Measurements from ENCODE around the gene SPDL1. TPM values are rescaled to one million over a fixed set of nuclear protein-coding genes. Genes with fewer than 3 reads are reported as not detected.
"Not testable (repeated sequence)": the region's sequence is repeated elsewhere in the genome, so short reads cannot be mapped to it uniquely, and the experiment has no call there.

The SPDL1 gene
- total and polyA plus RNA-seq, 2 of the 8 experiments (the other 6 are each of a cell fraction or from before 2014, with no cell fraction given): 16.9 to 44.5 TPM

DNA sequence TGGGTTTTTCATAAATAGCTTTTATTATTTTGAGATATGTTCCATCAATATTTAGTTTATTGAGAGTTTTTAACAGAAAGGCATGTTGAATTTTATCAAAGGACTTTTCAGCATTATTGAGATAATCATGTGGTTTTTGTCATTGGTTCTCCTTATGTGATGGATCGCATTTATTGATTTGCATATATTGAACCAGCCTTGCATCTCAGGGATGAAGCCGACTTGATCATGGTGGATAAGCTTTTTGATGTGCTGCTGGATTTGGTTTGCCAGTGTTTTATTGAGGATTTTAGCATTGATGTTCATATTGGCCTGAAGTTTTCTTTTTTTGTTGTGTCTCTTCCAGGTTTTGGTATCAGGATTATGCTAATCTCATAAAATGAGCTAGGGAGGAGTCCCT, 40.7 kb downstream of the SPDL1 start:
- H3K79me1 ChIP-seq (ENCODE audit: low read depth, low read length); H2BK5ac ChIP-seq (ENCODE audit: low read depth, low read length); FAIRE-seq; DNase-seq (ENCODE audit: low read depth in 1 of 2, low spot score in 2 of 2); H3K4me3 ChIP-seq (ENCODE audit: extremely low read depth in 1 of 4, insufficient read depth in 2 of 4, low read depth in 3 of 4, low read length in 4 of 4); H4K8ac ChIP-seq (ENCODE audit: extremely low read depth, insufficient read depth, low read length); H4K5ac ChIP-seq (ENCODE audit: insufficient read length, low read depth, low read length); H2BK20ac ChIP-seq (ENCODE audit: low read length); H2BK12ac ChIP-seq (ENCODE audit: low read depth, low read length); H3K23me2 ChIP-seq (ENCODE audit: low read depth, low read length); H2AFZ ChIP-seq (ENCODE audit: low read length); H2BK120ac ChIP-seq (replicated peaks; ENCODE audit: low read depth, low read length); H3K56ac ChIP-seq (replicated peaks; ENCODE audit: insufficient read length, low read depth, low read length); H3K4ac ChIP-seq (replicated peaks; ENCODE audit: insufficient read length, low read depth, low read length); H3K4me1 ChIP-seq (replicated peaks in 1 of 4; ENCODE audit: control insufficient read depth in 3 of 4, insufficient read depth in 4 of 4, low read length in 3 of 4); H2AK5ac ChIP-seq (ENCODE audit: low read depth, low read length); CTCF ChIA-PET (ENCODE audit: partially characterized antibody); H4K91ac ChIP-seq (replicated peaks; ENCODE audit: insufficient read length, low read length); H3K23ac ChIP-seq (ENCODE audit: insufficient read length); H3K14ac ChIP-seq (ENCODE audit: insufficient read length); H3K36me3 ChIP-seq (ENCODE audit: control insufficient read depth in 2 of 4, insufficient read depth in 4 of 4, low read length in 3 of 4); H4K20me1 ChIP-seq (replicated peaks in 1 of 2; ENCODE audit: control insufficient read depth in 1 of 2, insufficient read depth in 2 of 2, low read length in 2 of 2); H3K27me3 ChIP-seq (replicated peaks in 1 of 4; ENCODE audit: control insufficient read depth in 3 of 4, extremely low read depth in 1 of 4, insufficient read depth in 3 of 4, low read length in 3 of 4); H3K4me2 ChIP-seq (ENCODE audit: insufficient read depth in 1 of 2, low read depth in 2 of 2, low read length in 2 of 2); H3K9me3 ChIP-seq (ENCODE audit: insufficient read depth in 2 of 2, low read depth in 1 of 2, low read length in 1 of 2); H3K27ac ChIP-seq (ENCODE audit: low read depth, low read length); H3K9ac ChIP-seq (replicated peaks in 1 of 4; ENCODE audit: extremely low read depth in 1 of 4, low read depth in 3 of 4, low read length in 3 of 4); H2BK15ac ChIP-seq (ENCODE audit: low read length); H3K18ac ChIP-seq (ENCODE audit: extremely low read depth, low read length); H3K79me2 ChIP-seq (ENCODE audit: control insufficient read depth in 1 of 2, insufficient read depth in 2 of 2, low read length in 2 of 2): not testable (repeated sequence)
- POLR2A ChIA-PET (ENCODE audit: partially characterized antibody): interaction anchor here (1.3 kb wide), 1 partner anchor 13 kb away, joined by 7 read pairs; the partner anchor contains the start of gene DOCK2
- 93% methylated on average over 2 of the region's 2 CpGs; no CpG with 5 or more reads in 1 of the 2 experiments for WGBS, 2 experiments (ENCODE audit: extremely low coverage in 1 of 2, insufficient coverage in 1 of 2, insufficient read length in 1 of 2, insufficient replicate concordance in 2 of 2, low coverage in 1 of 2, low lambda C conversion rate in 2 of 2, missing lambda C conversion rate in 1 of 2)
